ENCODE data around the gene VASP. TPM values are rescaled to one million over a fixed set of nuclear protein-coding genes. Genes with fewer than 3 reads are reported as not detected.
A peak's percentile ranks its signal among the peaks of the same experiment; 100 is the strongest.

Gene VASP
- total and polyA plus RNA-seq, 2 donors (not counting 3 experiments of a cell fraction or from before 2014, with no cell fraction given), result 94.3 to 154 TPM

DNA sequence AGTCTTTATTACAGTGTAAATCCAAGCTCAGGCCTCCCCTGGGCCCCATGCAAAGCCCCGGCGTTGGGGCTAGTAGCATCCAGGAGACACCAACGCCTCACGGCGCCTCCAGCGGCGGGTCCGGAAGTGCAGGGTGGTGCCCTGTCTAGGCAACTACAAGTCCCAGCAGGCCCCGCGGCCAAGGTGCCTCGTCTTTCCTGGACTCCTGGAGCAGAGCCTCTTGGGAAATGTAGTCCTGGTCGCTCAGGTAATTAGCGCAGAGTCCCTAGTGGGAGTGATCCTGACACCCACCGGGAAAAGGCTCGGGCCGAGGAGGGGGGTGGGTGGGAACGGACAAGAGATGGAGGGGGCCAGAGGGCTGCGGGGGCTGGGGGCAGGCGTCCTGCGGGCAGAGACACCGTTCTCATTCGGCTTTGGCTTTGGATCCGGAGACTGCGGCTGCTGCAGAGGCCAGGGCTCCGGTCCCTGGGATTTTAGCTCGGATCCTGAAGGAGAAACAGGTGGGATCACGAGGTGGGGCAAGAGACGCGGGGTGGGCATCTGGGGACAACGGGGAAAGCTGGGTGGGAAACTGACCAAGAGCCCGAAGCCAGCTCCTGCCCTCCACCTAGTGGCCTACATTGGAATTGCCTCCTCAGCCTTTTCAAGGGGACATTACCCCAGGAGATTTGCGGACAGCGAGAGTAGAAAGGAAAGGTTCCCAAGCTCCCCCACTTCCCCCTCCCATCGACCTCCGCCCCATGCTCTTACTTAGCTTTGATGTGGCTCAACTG, 21.8 kb upstream of the VASP start:
- peak; percentile 96 for FAIRE-seq
- peak overlapping the region; percentile 19 for H3K27ac ChIP-seq (ENCODE audit: insufficient read depth, low read depth, low read length)

More for the DNA sequence above, 21.8 kb upstream of the VASP start:
- ChIA-PET POLR2A (interaction anchor here (0.5 to 0.6 kb wide), 2 partner anchors 87 to 284 kb away, joined by 4 to 9 read pairs; partner anchors contain the start of gene SIX5), CTCF (interaction anchor here (0.7 to 3.1 kb wide), 32 partner anchors 9 to 207 kb away, joined by 3 to 132 read pairs (median 5); partner anchors contain the start of genes ERCC1, FOSB, OPA3 and PPP1R13L)
- Histone ChIP-seq H3K9me1 (replicated peaks; ENCODE audit: control insufficient read depth, extremely low read depth, insufficient read depth, low read length) (no peaks in the 10 kb centered on the region), H3K9me3 (replicated peaks; ENCODE audit: control insufficient read depth, insufficient read depth, low read length) (no peaks in the 10 kb centered on the region), H3K4me3 (replicated peaks in 1 of 3; ENCODE audit: insufficient read depth in 1 of 3, low read depth in 1 of 3, low read length in 3 of 3) (peak overlapping the region; percentile 56 to 66 (median 61)), H3K4me1 (ENCODE audit: control insufficient read depth, extremely low read depth, insufficient read depth, low read length) (no peaks in the 10 kb centered on the region), H3K9ac (replicated peaks; ENCODE audit: extremely low read depth, insufficient read depth, low read length) (peak overlapping the region; percentile 68), H2AFZ (ENCODE audit: low read depth, low read length) (peak overlapping the region; percentile 91), H3K27me3 (ENCODE audit: control insufficient read depth in 2 of 2, insufficient read depth in 2 of 2, low read length in 2 of 2) (no peaks in the 10 kb centered on the region), H3K36me3 (ENCODE audit: control insufficient read depth in 2 of 2, extremely low read depth in 1 of 2, insufficient read depth in 2 of 2, low read length in 2 of 2) (no peaks in the 10 kb centered on the region), H4K20me1 (replicated peaks; ENCODE audit: control insufficient read depth, extremely low read depth, insufficient read depth, low read length) (no peaks in the 10 kb centered on the region), H3K79me2 (ENCODE audit: control insufficient read depth, insufficient read depth, low read length) (no peaks in the 10 kb centered on the region), H3K4me2 (ENCODE audit: insufficient read depth, low read length) (peak overlapping the region; percentile 82)
- intact Hi-C loops (cut with micrococcal nuclease), result loop anchor here (2.0 kb wide), 1 partner anchor 21 kb away; the partner anchor contains the start of gene VASP
- dilution Hi-C loops (cut with MboI; ENCODE audit: extremely low pct_ligation_motif_present, low sequenced_read_pairs), result no loop called here
- TF ChIP-seq GATA2 (IDR thresholded peaks at IDR 0.05; ENCODE audit: insufficient read depth, insufficient read length, low read depth, low read length), result no peak
- TF ChIP-seq, protein P1, sequence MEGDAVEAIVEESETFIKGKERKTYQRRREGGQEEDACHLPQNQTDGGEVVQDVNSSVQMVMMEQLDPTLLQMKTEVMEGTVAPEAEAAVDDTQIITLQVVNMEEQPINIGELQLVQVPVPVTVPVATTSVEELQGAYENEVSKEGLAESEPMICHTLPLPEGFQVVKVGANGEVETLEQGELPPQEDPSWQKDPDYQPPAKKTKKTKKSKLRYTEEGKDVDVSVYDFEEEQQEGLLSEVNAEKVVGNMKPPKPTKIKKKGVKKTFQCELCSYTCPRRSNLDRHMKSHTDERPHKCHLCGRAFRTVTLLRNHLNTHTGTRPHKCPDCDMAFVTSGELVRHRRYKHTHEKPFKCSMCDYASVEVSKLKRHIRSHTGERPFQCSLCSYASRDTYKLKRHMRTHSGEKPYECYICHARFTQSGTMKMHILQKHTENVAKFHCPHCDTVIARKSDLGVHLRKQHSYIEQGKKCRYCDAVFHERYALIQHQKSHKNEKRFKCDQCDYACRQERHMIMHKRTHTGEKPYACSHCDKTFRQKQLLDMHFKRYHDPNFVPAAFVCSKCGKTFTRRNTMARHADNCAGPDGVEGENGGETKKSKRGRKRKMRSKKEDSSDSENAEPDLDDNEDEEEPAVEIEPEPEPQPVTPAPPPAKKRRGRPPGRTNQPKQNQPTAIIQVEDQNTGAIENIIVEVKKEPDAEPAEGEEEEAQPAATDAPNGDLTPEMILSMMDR (IDR thresholded peaks at IDR 0.05; ENCODE audit: extremely low read depth in 1 of 2, insufficient read depth in 1 of 2, low read depth in 1 of 2, low read length in 2 of 2), result peak; percentile 79 to 96
- peak; percentile 85 for DNase-seq (ENCODE audit: low read depth, low spot score)
- no TSS peak for BruUV-seq (replicated peaks)
